Measurements from ENCODE around the gene FEM1C. TPM values are rescaled to one million over a fixed set of nuclear protein-coding genes. Genes with fewer than 3 reads are reported as not detected.
"Not testable (repeated sequence)": the region's sequence is repeated elsewhere in the genome, so short reads cannot be mapped to it uniquely, and the experiment has no call there.

Gene FEM1C
- total RNA-seq, 2 experiments from 2014 or later: 13.9 to 15.5 TPM

GRCh38 chr5:115479166-115479873 lies 65.3 kb downstream of the FEM1C start:
- DNase-seq; H3K36me3 Mint-ChIP-seq (ENCODE audit: low read depth); H3K4me1 Mint-ChIP-seq; H3K27ac Mint-ChIP-seq; POLR2A ChIA-PET; H3K4me3 Mint-ChIP-seq; H3K9me3 Mint-ChIP-seq: not testable (repeated sequence)
- H3K27me3 Mint-ChIP-seq: peaks cover 28% of the 10 kb centered on the region
- CTCF ChIA-PET: interaction anchor here (0.9 kb wide), 1 partner anchor 14 kb away, joined by 3 read pairs; no protein-coding TSS in a partner anchor

- Mint-ChIP-seq H3K9me3 (no peaks in the 10 kb centered on the region), H3K4me3 (no peak overlapping the region), H3K27me3 (peaks cover 28% of the 10 kb centered on the region), H3K36me3 (ENCODE audit: low read depth) (no peaks in the 10 kb centered on the region), H3K4me1 (no peaks in the 10 kb centered on the region), H3K27ac (no peak overlapping the region)
- ChIA-PET POLR2A (no interaction called here), CTCF (interaction anchor here (0.7 kb wide), 1 partner anchor 96 kb away, joined by 3 read pairs; no protein-coding TSS in a partner anchor)
- DNase-seq: no peak
Measured at GRCh38 chr5:115478281-115478680, 66.3 kb downstream of the FEM1C start.

- no peak overlapping the region for H3K4me3 Mint-ChIP-seq
- POLR2A ChIA-PET: no interaction called here
- H3K27ac Mint-ChIP-seq: no peak overlapping the region
- DNase-seq: no peak
- H3K36me3 Mint-ChIP-seq (ENCODE audit: low read depth): no peaks in the 10 kb centered on the region
- CTCF ChIA-PET: interaction anchor here (0.7 kb wide), 1 partner anchor 97 kb away, joined by 3 read pairs; no protein-coding TSS in a partner anchor
- no peaks in the 10 kb centered on the region for H3K4me1 Mint-ChIP-seq
- H3K9me3 Mint-ChIP-seq: no peaks in the 10 kb centered on the region
- H3K27me3 Mint-ChIP-seq: peaks cover 28% of the 10 kb centered on the region
Measured at GRCh38 chr5:115477581-115477980, 67.0 kb downstream of the FEM1C start.

GRCh38 chr5:115475788-115476187 lies 68.8 kb downstream of the FEM1C start:
- POLR2A ChIA-PET: no interaction called here
- no peaks in the 10 kb centered on the region for H3K9me3 Mint-ChIP-seq
- peaks cover 28% of the 10 kb centered on the region for H3K27me3 Mint-ChIP-seq
- CTCF ChIA-PET: no interaction called here
- no peak overlapping the region for H3K27ac Mint-ChIP-seq
- no peak for DNase-seq
- no peaks in the 10 kb centered on the region for H3K36me3 Mint-ChIP-seq (ENCODE audit: low read depth)
- no peaks in the 10 kb centered on the region for H3K4me1 Mint-ChIP-seq
- H3K4me3 Mint-ChIP-seq: no peak overlapping the region

- ChIA-PET POLR2A (no interaction called here), CTCF (interaction anchor here (1.0 to 1.8 kb wide), 2 partner anchors 8 to 14 kb away, joined by 5 read pairs; no protein-coding TSS in a partner anchor)
- no peaks in the 10 kb centered on the region for H3K36me3 Mint-ChIP-seq (ENCODE audit: low read depth)
- H3K4me3 Mint-ChIP-seq: no peak overlapping the region
- H3K9me3 Mint-ChIP-seq: no peaks in the 10 kb centered on the region
- H3K27me3 Mint-ChIP-seq: peaks cover 19% of the 10 kb centered on the region
- H3K4me1 Mint-ChIP-seq: no peaks in the 10 kb centered on the region
- DNase-seq: no peak
- no peak overlapping the region for H3K27ac Mint-ChIP-seq
Measured at GRCh38 chr5:115472271-115473025, 72.1 kb downstream of the FEM1C start.

- Mint-ChIP-seq H3K4me1 (no peaks in the 10 kb centered on the region), H3K36me3 (ENCODE audit: low read depth) (no peaks in the 10 kb centered on the region), H3K4me3 (no peak overlapping the region), H3K27me3 (peaks cover 17% of the 10 kb centered on the region), H3K9me3 (no peaks in the 10 kb centered on the region), H3K27ac (no peak overlapping the region)
- ChIA-PET POLR2A (no interaction called here), CTCF (interaction anchor here (1.0 to 1.8 kb wide), 2 partner anchors 7 to 14 kb away, joined by 5 read pairs; no protein-coding TSS in a partner anchor)
- no peak for DNase-seq
Measured at GRCh38 chr5:115471345-115472063, 73.1 kb downstream of the FEM1C start.

GRCh38 chr5:115470921-115471320 lies 73.7 kb downstream of the FEM1C start:
- Mint-ChIP-seq H3K27ac (no peak overlapping the region), H3K4me1 (no peaks in the 10 kb centered on the region), H3K27me3 (peaks cover 22% of the 10 kb centered on the region), H3K36me3 (ENCODE audit: low read depth) (no peaks in the 10 kb centered on the region), H3K4me3 (no peak overlapping the region), H3K9me3 (no peaks in the 10 kb centered on the region)
- CTCF ChIA-PET: no interaction called here
- no peak for DNase-seq
- POLR2A ChIA-PET: no interaction called here

Other genes starting within 250 kb of the FEM1C start
- gene CCDC112, start 248.1 kb downstream of the FEM1C start, total RNA-seq: 1 to 10 TPM; 2.1 to 2.6 TPM
- gene TICAM2, start 57.7 kb upstream of the FEM1C start, total RNA-seq: 1 to 10 TPM; 1.1 to 1.4 TPM
- gene TMED7, start 81.3 kb upstream of the FEM1C start, total RNA-seq: 10 to 100 TPM; 39.2 to 45.7 TPM

Data from activated CD4-positive, alpha-beta T cell treated with anti-CD3 and anti-CD28 coated beads, Interleukin-2, amount 10 ng/mL, durations not matched to agents 7 days and 5 days (primary cell).